HEK293 (cell line): ENCODE data around the gene HSPH1.
A peak's percentile ranks its signal among the peaks of the same experiment; 100 is the strongest.

Source experiments
- CTCF ChIA-PET: fragments of 350-600 bp; formaldehyde crosslinking; extraction: SDS; loops from one replicate; lab custom pipeline; 2021; ENCODE audit warnings: antibody characterized with exemption; lab: Yijun Ruan, JAX
- POLR2A ChIA-PET: fragments of 300-600 bp; formaldehyde crosslinking; extraction: SDS; loops from one replicate; lab custom pipeline; 2020; ENCODE audit warnings: antibody characterized with exemption, inconsistent platforms; lab: Yijun Ruan, JAX
- H3K27ac ChIP-seq: fragments of 200-500 bp; sonication (Bioruptor generic); 2 replicates; pipeline ENCODE4 v1.5.1; 2014; ENCODE audit warnings: low read depth, low read length, control low read depth, inconsistent platforms; ENCODE audit errors: extremely low read depth
- H3K36me3 ChIP-seq, 2 experiments: fragments of 200-500 bp in 1 of 2; sonication (Bioruptor generic) in 1 of 2; 1 replicate in 1 of 2; 2 replicates in 1 of 2; pipeline ENCODE4 v1.5.1; 2014 to 2017; ENCODE audit warnings: inconsistent platforms in 2 of 2, low read length in 2 of 2; ENCODE audit not compliant: control insufficient read depth in 2 of 2, insufficient read depth in 1 of 2
- H3K4me1 ChIP-seq: fragments of 200-500 bp; sonication (Bioruptor generic); 2 replicates; pipeline ENCODE4 v1.5.1; 2014; ENCODE audit warnings: mild to moderate bottlenecking, low read length, inconsistent platforms; ENCODE audit not compliant: control insufficient read depth, insufficient read depth
- H3K4me3 ChIP-seq: 2 replicates; pipeline ENCODE4 v1.5.1; 2011; ENCODE audit warnings: low read depth, mild to moderate bottlenecking, control low read depth, low read length, moderate library complexity
- H3K9me3 ChIP-seq: fragments of 200-500 bp; sonication (Bioruptor generic); 2 replicates; pipeline ENCODE4 v1.5.1; 2014; ENCODE audit warnings: low read depth, low read length, inconsistent platforms; ENCODE audit not compliant: control insufficient read depth, insufficient read depth
- EGR2 ChIP-seq: fragments of 450-650 bp; formaldehyde crosslinking; IDR thresholded peaks from 2 replicates; pipeline ENCODE4 v1.5.1; 2016; ENCODE audit warnings: low read depth, missing biosample characterization, missing genetic modification characterization
- HOXA7 ChIP-seq: sonication (generic); formaldehyde crosslinking; IDR thresholded peaks from 2 replicates; pipeline ENCODE4 v1.8.1; 2022; ENCODE audit warnings: missing genetic modification reagents, borderline replicate concordance
- HOXD13 ChIP-seq: sonication (generic); formaldehyde crosslinking; IDR thresholded peaks from 2 replicates; pipeline ENCODE4 v1.8.0; 2022; ENCODE audit warnings: missing genetic modification reagents, borderline replicate concordance
- KLF1 ChIP-seq: fragments of 450-650 bp; formaldehyde crosslinking; IDR thresholded peaks from 2 replicates; pipeline ENCODE4 v1.5.1; 2016; ENCODE audit warnings: missing biosample characterization, missing genetic modification characterization
- KLF9 ChIP-seq: fragments of 450-650 bp; formaldehyde crosslinking; IDR thresholded peaks from 2 replicates; pipeline ENCODE4 v1.5.1; 2016; ENCODE audit warnings: missing biosample characterization, missing genetic modification characterization, low read depth
- MYNN ChIP-seq: fragments of 450-650 bp; formaldehyde crosslinking; IDR thresholded peaks from 2 replicates; pipeline ENCODE4 v1.5.1; 2016; ENCODE audit warnings: missing biosample characterization, missing genetic modification characterization, borderline replicate concordance
- TCF7L2 ChIP-seq: IDR thresholded peaks from 2 replicates; pipeline ENCODE4 v1.6.1; 2011; ENCODE audit warnings: low read depth, mild to moderate bottlenecking, inconsistent platforms, low read length, moderate library complexity, borderline replicate concordance
- ZBTB1 ChIP-seq: fragments of 450-650 bp; formaldehyde crosslinking; IDR thresholded peaks from 2 replicates; pipeline ENCODE4 v1.5.1; 2016; ENCODE audit warnings: missing biosample characterization, missing genetic modification characterization
- ZBTB8A ChIP-seq: fragments of 450-650 bp; formaldehyde crosslinking; IDR thresholded peaks from 2 replicates; pipeline ENCODE4 v1.5.1; 2016; ENCODE audit warnings: missing biosample characterization, missing genetic modification characterization
- ZEB2 ChIP-seq: fragments of 450-650 bp; formaldehyde crosslinking; IDR thresholded peaks from 2 replicates; pipeline ENCODE4 v1.5.1; 2016; ENCODE audit warnings: missing biosample characterization, missing genetic modification characterization
- ZNF19 ChIP-seq: fragments of 450-650 bp; formaldehyde crosslinking; IDR thresholded peaks from 2 replicates; pipeline ENCODE4; 2016; ENCODE audit warnings: missing biosample characterization, missing genetic modification characterization, low read depth
- ZNF2 ChIP-seq: fragments of 450-650 bp; formaldehyde crosslinking; IDR thresholded peaks from 2 replicates; pipeline ENCODE4 v1.5.1; 2016; ENCODE audit warnings: missing biosample characterization, missing genetic modification characterization
- ZNF221 ChIP-seq: fragments of 450-650 bp; formaldehyde crosslinking; IDR thresholded peaks from 2 replicates; pipeline ENCODE4 v1.5.1; 2017; ENCODE audit warnings: missing biosample characterization, missing genetic modification characterization, borderline replicate concordance
- ZNF335 ChIP-seq: fragments of 450-650 bp; formaldehyde crosslinking; conservative IDR thresholded peaks from 2 replicates; pipeline ENCODE4 v1.5.1; 2016; ENCODE audit warnings: missing biosample characterization, missing genetic modification characterization
- ZNF341 ChIP-seq: fragments of 450-650 bp; formaldehyde crosslinking; IDR thresholded peaks from 2 replicates; pipeline ENCODE4; 2016; ENCODE audit warnings: low read depth, missing biosample characterization, missing genetic modification characterization
- ZNF391 ChIP-seq: fragments of 450-650 bp; formaldehyde crosslinking; IDR thresholded peaks from 2 replicates; pipeline ENCODE4 v1.5.1; 2016; ENCODE audit warnings: low read depth, missing biosample characterization, missing genetic modification characterization, borderline replicate concordance
- ZNF473 ChIP-seq: fragments of 450-650 bp; formaldehyde crosslinking; IDR thresholded peaks from 2 replicates; pipeline ENCODE4 v1.5.1; 2017; ENCODE audit warnings: missing biosample characterization, missing genetic modification characterization
- ZNF501 ChIP-seq: fragments of 450-650 bp; formaldehyde crosslinking; IDR thresholded peaks from 2 replicates; pipeline ENCODE4 v1.5.1; 2016; ENCODE audit warnings: missing biosample characterization, missing genetic modification characterization
- ZNF549 ChIP-seq: fragments of 450-650 bp; IDR thresholded peaks from 2 replicates; pipeline ENCODE4 v1.5.1; 2018; ENCODE audit warnings: missing biosample characterization, missing genetic modification characterization, mild to moderate bottlenecking, inconsistent platforms, moderate library complexity
- ZNF596 ChIP-seq: fragments of 450-650 bp; IDR thresholded peaks from 2 replicates; pipeline ENCODE4 v1.5.0; 2018; ENCODE audit warnings: missing biosample characterization, mild to moderate bottlenecking, missing genetic modification characterization, moderate library complexity
- ZNF600 ChIP-seq: fragments of 450-650 bp; formaldehyde crosslinking; IDR thresholded peaks from 2 replicates; pipeline ENCODE4 v1.5.1; 2016; ENCODE audit warnings: missing biosample characterization, missing genetic modification characterization
- ZNF76 ChIP-seq: fragments of 450-650 bp; formaldehyde crosslinking; IDR thresholded peaks from 2 replicates; pipeline ENCODE4; 2016; ENCODE audit warnings: low read depth, missing biosample characterization, missing genetic modification characterization, borderline replicate concordance
- ZNF776 ChIP-seq: fragments of 450-650 bp; formaldehyde crosslinking; IDR thresholded peaks from 2 replicates; pipeline ENCODE4 v1.5.0; 2017; ENCODE audit warnings: missing biosample characterization, missing genetic modification characterization, borderline replicate concordance
- ZNF791 ChIP-seq: fragments of 450-650 bp; formaldehyde crosslinking; IDR thresholded peaks from 2 replicates; pipeline ENCODE4 v1.5.1; 2016; ENCODE audit warnings: missing biosample characterization, missing genetic modification characterization
- ZSCAN30 ChIP-seq: fragments of 450-650 bp; IDR thresholded peaks from 2 replicates; pipeline ENCODE4 v1.5.1; 2018; ENCODE audit warnings: missing biosample characterization, mild to moderate bottlenecking, missing genetic modification characterization, moderate library complexity
- TF ChIP-seq, protein P1 (sequence below): fragments of 450-650 bp; formaldehyde crosslinking; IDR thresholded peaks from 2 replicates; pipeline ENCODE4 v1.5.1; 2017; ENCODE audit warnings: missing biosample characterization, missing genetic modification characterization
- TF ChIP-seq, protein P2 (sequence below): fragments of 450-650 bp; formaldehyde crosslinking; optimal IDR thresholded peaks from 2 replicates; pipeline ENCODE3; 2016; ENCODE audit warnings: missing biosample characterization, mild to moderate bottlenecking, missing genetic modification characterization
- TF ChIP-seq, protein P3 (sequence below): fragments of 450-650 bp; IDR thresholded peaks from 2 replicates; pipeline ENCODE4 v1.5.1; 2018; ENCODE audit warnings: missing biosample characterization, missing genetic modification characterization
- TF ChIP-seq, protein P4 (sequence below): fragments of 450-650 bp; formaldehyde crosslinking; IDR thresholded peaks from 2 replicates; pipeline ENCODE4 v1.5.1; 2016; ENCODE audit warnings: missing biosample characterization, missing genetic modification characterization

The HSPH1 gene

GRCh38 chr13:31199849-31200636, 38.3 kb upstream of the HSPH1 start, which contains the start of gene B3GLCT (continued):
- TF ChIP-seq ZNF549 (tag by site-specific recombination) (no peak), ZBTB1 (tag by site-specific recombination) (no peak), ZNF19 (tag by site-specific recombination) (no peak), ZSCAN30 (tag by site-specific recombination) (peak; percentile 90), KLF9 (tag by site-specific recombination) (peak; percentile 24; the same call in 1 of the 2 replicates)
- TF ChIP-seq, protein P1, sequence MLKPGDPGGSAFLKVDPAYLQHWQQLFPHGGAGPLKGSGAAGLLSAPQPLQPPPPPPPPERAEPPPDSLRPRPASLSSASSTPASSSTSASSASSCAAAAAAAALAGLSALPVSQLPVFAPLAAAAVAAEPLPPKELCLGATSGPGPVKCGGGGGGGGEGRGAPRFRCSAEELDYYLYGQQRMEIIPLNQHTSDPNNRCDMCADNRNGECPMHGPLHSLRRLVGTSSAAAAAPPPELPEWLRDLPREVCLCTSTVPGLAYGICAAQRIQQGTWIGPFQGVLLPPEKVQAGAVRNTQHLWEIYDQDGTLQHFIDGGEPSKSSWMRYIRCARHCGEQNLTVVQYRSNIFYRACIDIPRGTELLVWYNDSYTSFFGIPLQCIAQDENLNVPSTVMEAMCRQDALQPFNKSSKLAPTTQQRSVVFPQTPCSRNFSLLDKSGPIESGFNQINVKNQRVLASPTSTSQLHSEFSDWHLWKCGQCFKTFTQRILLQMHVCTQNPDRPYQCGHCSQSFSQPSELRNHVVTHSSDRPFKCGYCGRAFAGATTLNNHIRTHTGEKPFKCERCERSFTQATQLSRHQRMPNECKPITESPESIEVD, result no peak
- TF ChIP-seq, protein P2, sequence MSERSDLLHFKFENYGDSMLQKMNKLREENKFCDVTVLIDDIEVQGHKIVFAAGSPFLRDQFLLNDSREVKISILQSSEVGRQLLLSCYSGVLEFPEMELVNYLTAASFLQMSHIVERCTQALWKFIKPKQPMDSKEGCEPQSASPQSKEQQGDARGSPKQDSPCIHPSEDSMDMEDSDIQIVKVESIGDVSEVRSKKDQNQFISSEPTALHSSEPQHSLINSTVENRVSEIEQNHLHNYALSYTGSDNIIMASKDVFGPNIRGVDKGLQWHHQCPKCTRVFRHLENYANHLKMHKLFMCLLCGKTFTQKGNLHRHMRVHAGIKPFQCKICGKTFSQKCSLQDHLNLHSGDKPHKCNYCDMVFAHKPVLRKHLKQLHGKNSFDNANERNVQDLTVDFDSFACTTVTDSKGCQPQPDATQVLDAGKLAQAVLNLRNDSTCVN (tag by site-specific recombination), result peak; percentile 46

DNA sequence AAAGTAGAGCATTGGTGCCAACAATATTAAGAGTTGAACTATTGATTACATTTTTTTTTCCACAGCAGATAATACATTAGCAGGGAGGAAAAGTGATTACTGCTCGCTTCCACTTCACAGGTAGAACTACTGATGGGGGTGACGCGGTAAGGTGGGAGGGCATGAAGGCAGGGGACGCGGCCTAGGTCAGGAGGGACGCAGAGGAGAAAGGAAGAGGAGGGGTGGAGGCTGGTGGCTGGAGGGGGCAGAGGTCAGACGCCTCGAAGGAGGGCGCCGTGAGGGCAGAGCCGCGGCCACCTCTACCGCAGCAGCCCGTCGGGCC, 37.8 kb upstream of the HSPH1 start:
- ChIA-PET CTCF (interaction anchor here (0.5 to 3.5 kb wide), 9 partner anchors 9 to 232 kb away, joined by 3 to 15 read pairs (median 4); no protein-coding TSS in a partner anchor), POLR2A (interaction anchor here (0.5 to 1.1 kb wide), 4 partner anchors 10 to 97 kb away, joined by 3 to 6 read pairs (median 3); no protein-coding TSS in a partner anchor)
- no peaks in the 10 kb centered on the region for H3K36me3 ChIP-seq
- no peaks in the 10 kb centered on the region for H3K9me3 ChIP-seq
- no peak for TF ChIP-seq TCF7L2
- TF ChIP-seq ZNF335 (tag by site-specific recombination), result peak; percentile 97
- peak; percentile 68 for TF ChIP-seq ZBTB8A (tag by site-specific recombination)
- no peak for TF ChIP-seq HOXD13
- TF ChIP-seq ZNF341 (tag by site-specific recombination), result 0 out of 2 replicates have a peak, but pooled peaks have one; percentile 8
- peak overlapping the region; percentile 67 for H3K4me3 ChIP-seq
- peaks cover 6% of the 10 kb centered on the region for H3K4me1 ChIP-seq
- H3K27ac ChIP-seq, result peak overlapping the region; percentile 97; the same call in 1 of the 2 replicates

DNA sequence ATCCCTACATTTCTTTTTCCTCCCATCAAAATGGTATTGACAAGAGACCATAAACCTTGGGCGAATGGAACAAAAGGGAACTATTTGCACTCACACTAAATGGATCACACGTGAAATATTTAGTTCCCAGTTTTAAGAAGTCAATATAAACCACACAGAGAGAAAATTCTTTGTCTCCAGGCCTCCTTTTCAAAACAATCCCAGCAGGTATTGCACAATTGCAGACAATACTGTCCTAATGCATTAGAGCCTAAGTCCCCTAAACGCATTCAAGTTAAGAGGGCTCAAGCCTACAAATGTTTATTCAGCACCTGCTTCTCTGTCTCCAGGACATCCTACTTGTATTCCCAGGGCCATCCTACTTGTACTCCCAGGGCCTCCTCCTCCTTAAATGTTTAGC, 36.8 kb upstream of the HSPH1 start:
- Histone ChIP-seq H3K27ac (no peak overlapping the region), H3K4me3 (no peak overlapping the region), H3K36me3 (no peaks in the 10 kb centered on the region), H3K4me1 (peaks cover 2% of the 10 kb centered on the region; the same call in 1 of the 2 replicates), H3K9me3 (no peaks in the 10 kb centered on the region)
- ChIA-PET CTCF (no interaction called here), POLR2A (no interaction called here)
- TF ChIP-seq ZNF791 (tag by site-specific recombination) (no peak), ZNF596 (no peak), EGR2 (tag by site-specific recombination) (no peak), ZNF391 (tag by site-specific recombination) (no peak), ZNF776 (no peak), ZNF600 (tag by site-specific recombination) (no peak), ZNF76 (tag by site-specific recombination) (no peak), ZEB2 (tag by site-specific recombination) (no peak), ZNF2 (tag by site-specific recombination) (no peak), ZNF341 (tag by site-specific recombination) (no peak), KLF1 (tag by site-specific recombination) (no peak), HOXA7 (CRISPR knock-in tag) (no peak), ZNF221 (no peak), MYNN (tag by site-specific recombination) (no peak), ZNF473 (tag by site-specific recombination) (no peak), ZNF501 (tag by site-specific recombination) (no peak)
- TF ChIP-seq, protein P3, sequence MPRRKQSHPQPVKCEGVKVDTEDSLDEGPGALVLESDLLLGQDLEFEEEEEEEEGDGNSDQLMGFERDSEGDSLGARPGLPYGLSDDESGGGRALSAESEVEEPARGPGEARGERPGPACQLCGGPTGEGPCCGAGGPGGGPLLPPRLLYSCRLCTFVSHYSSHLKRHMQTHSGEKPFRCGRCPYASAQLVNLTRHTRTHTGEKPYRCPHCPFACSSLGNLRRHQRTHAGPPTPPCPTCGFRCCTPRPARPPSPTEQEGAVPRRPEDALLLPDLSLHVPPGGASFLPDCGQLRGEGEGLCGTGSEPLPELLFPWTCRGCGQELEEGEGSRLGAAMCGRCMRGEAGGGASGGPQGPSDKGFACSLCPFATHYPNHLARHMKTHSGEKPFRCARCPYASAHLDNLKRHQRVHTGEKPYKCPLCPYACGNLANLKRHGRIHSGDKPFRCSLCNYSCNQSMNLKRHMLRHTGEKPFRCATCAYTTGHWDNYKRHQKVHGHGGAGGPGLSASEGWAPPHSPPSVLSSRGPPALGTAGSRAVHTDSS (tag by site-specific recombination), result no peak
- TF ChIP-seq, protein P4, sequence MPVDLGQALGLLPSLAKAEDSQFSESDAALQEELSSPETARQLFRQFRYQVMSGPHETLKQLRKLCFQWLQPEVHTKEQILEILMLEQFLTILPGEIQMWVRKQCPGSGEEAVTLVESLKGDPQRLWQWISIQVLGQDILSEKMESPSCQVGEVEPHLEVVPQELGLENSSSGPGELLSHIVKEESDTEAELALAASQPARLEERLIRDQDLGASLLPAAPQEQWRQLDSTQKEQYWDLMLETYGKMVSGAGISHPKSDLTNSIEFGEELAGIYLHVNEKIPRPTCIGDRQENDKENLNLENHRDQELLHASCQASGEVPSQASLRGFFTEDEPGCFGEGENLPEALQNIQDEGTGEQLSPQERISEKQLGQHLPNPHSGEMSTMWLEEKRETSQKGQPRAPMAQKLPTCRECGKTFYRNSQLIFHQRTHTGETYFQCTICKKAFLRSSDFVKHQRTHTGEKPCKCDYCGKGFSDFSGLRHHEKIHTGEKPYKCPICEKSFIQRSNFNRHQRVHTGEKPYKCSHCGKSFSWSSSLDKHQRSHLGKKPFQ, result no peak
